Mucosa of stomach (tissue), 1 donor: ENCODE results near the gene KRTAP5-1.
A peak's percentile ranks its signal among the peaks of the same experiment; 100 is the strongest.

Experiments used
- H3K27me3 ChIP-seq: one replicate; pipeline ENCODE4 v1.7.0; 2013; ENCODE audit warnings: mild to moderate bottlenecking, low read length; ENCODE audit not compliant: control insufficient read depth, insufficient read depth
- H3K36me3 ChIP-seq: one replicate; pipeline ENCODE4 v1.7.0; 2013; ENCODE audit warnings: low read length; ENCODE audit not compliant: control insufficient read depth, insufficient read depth
- H3K4me1 ChIP-seq: one replicate; pipeline ENCODE4 v1.7.0; 2013; ENCODE audit warnings: mild to moderate bottlenecking, low read length; ENCODE audit not compliant: control insufficient read depth, insufficient read depth
- H3K4me3 ChIP-seq: one replicate; pipeline ENCODE4 v1.7.0; 2013; ENCODE audit warnings: low read length
- H3K9ac ChIP-seq: one replicate; pipeline ENCODE4 v1.7.0; 2013; ENCODE audit warnings: mild to moderate bottlenecking, low read length, moderate library complexity
- H3K9me3 ChIP-seq: one replicate; pipeline ENCODE4 v1.7.0; 2013; ENCODE audit warnings: mild to moderate bottlenecking, low read length, moderate library complexity; ENCODE audit not compliant: control insufficient read depth
- donor health status: Pancreatic carcinoma.

KRTAP5-1 gene

DNA sequence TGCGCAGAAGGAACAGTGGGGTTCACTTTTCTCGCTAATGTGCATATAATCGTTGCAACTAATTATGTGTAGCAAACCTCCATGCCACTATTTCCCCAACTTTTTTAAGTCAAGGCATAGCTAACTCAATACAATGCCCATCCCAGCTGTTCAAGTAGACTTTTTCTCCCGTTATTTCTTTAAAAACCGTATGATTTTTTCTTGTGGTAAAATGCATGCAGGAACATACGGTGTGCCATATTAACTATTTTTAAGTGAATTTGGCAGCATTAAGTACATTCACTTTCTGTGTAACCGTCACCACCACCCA lies 10.2 kb downstream of the KRTAP5-1 start:
- peaks cover 29% of the 10 kb centered on the region for H3K4me1 ChIP-seq
- no peaks in the 10 kb centered on the region for H3K9me3 ChIP-seq
- no peak overlapping the region for H3K4me3 ChIP-seq
- H3K36me3 ChIP-seq, result no peaks in the 10 kb centered on the region
- no peaks in the 10 kb centered on the region for H3K27me3 ChIP-seq
- H3K9ac ChIP-seq, result no peak overlapping the region

GRCh38 chr11:1574238-1574932 lies 10.7 kb downstream of the KRTAP5-1 start:
- H3K27me3 ChIP-seq, result no peaks in the 10 kb centered on the region
- peak overlapping the region; percentile 11 for H3K4me3 ChIP-seq
- H3K9ac ChIP-seq, result peak overlapping the region; percentile 84
- H3K4me1 ChIP-seq, result peaks cover 34% of the 10 kb centered on the region
- no peaks in the 10 kb centered on the region for H3K36me3 ChIP-seq
- no peaks in the 10 kb centered on the region for H3K9me3 ChIP-seq

- no peaks in the 10 kb centered on the region for H3K27me3 ChIP-seq
- no peaks in the 10 kb centered on the region for H3K9me3 ChIP-seq
- peak overlapping the region; percentile 84 for H3K9ac ChIP-seq
- peaks cover 39% of the 10 kb centered on the region for H3K4me1 ChIP-seq
- no peaks in the 10 kb centered on the region for H3K36me3 ChIP-seq
- peak overlapping the region; percentile 11 for H3K4me3 ChIP-seq
Measured at GRCh38 chr11:1573903-1574237, 11.2 kb downstream of the KRTAP5-1 start.

- Histone ChIP-seq H3K4me3 (peak overlapping the region; percentile 11), H3K27me3 (no peaks in the 10 kb centered on the region), H3K36me3 (no peaks in the 10 kb centered on the region), H3K9ac (peak overlapping the region; percentile 84), H3K4me1 (peaks cover 43% of the 10 kb centered on the region), H3K9me3 (no peaks in the 10 kb centered on the region)
Measured at GRCh38 chr11:1573077-1573902, 11.8 kb downstream of the KRTAP5-1 start.

- H3K9ac ChIP-seq, result peak within 1 kb of the TSS; percentile 84
- H3K4me1 ChIP-seq, result peaks cover 50% of the 10 kb centered on the region
- peak within 1 kb of the TSS; percentile 50 for H3K4me3 ChIP-seq
- no peaks in the 10 kb centered on the region for H3K9me3 ChIP-seq
- no peaks in the 10 kb centered on the region for H3K27me3 ChIP-seq
- H3K36me3 ChIP-seq, result no peaks in the 10 kb centered on the region
Measured at GRCh38 chr11:1572197-1573076, 12.6 kb downstream of the KRTAP5-1 start, which contains the start of gene DUSP8. TSS of gene DUSP8 (minus strand) at chr11:1572271. CDS start at chr11:1565826, 6,445 bp downstream.

GRCh38 chr11:1571760-1572196 lies 13.3 kb downstream of the KRTAP5-1 start:
- H3K9ac ChIP-seq, result peak overlapping the region; percentile 72

GRCh38 chr11:1570896-1571759 lies 14.0 kb downstream of the KRTAP5-1 start:
- H3K9me3 ChIP-seq, result no peaks in the 10 kb centered on the region
- H3K9ac ChIP-seq, result peak overlapping the region; percentile 72
- peaks cover 57% of the 10 kb centered on the region for H3K4me1 ChIP-seq
- H3K27me3 ChIP-seq, result no peaks in the 10 kb centered on the region
- no peaks in the 10 kb centered on the region for H3K36me3 ChIP-seq
- peak overlapping the region; percentile 50 for H3K4me3 ChIP-seq

More at GRCh38 chr11:1571760-1572196, 13.3 kb downstream of the KRTAP5-1 start:
- Histone ChIP-seq H3K4me3 (no peak overlapping the region), H3K36me3 (no peaks in the 10 kb centered on the region), H3K9me3 (no peaks in the 10 kb centered on the region), H3K4me1 (peaks cover 57% of the 10 kb centered on the region), H3K27me3 (no peaks in the 10 kb centered on the region)

GRCh38 chr11:1570531-1570895 lies 14.6 kb downstream of the KRTAP5-1 start:
- Histone ChIP-seq H3K27me3 (no peaks in the 10 kb centered on the region), H3K4me1 (peaks cover 57% of the 10 kb centered on the region), H3K36me3 (no peaks in the 10 kb centered on the region), H3K4me3 (no peak overlapping the region), H3K9ac (peak overlapping the region; percentile 72), H3K9me3 (no peaks in the 10 kb centered on the region)

GRCh38 chr11:1570001-1570453 lies 15.1 kb downstream of the KRTAP5-1 start:
- H3K4me3 ChIP-seq, result no peak overlapping the region
- H3K36me3 ChIP-seq, result no peaks in the 10 kb centered on the region
- no peak overlapping the region for H3K9ac ChIP-seq
- H3K4me1 ChIP-seq, result peaks cover 60% of the 10 kb centered on the region
- no peaks in the 10 kb centered on the region for H3K27me3 ChIP-seq
- no peaks in the 10 kb centered on the region for H3K9me3 ChIP-seq

DNA sequence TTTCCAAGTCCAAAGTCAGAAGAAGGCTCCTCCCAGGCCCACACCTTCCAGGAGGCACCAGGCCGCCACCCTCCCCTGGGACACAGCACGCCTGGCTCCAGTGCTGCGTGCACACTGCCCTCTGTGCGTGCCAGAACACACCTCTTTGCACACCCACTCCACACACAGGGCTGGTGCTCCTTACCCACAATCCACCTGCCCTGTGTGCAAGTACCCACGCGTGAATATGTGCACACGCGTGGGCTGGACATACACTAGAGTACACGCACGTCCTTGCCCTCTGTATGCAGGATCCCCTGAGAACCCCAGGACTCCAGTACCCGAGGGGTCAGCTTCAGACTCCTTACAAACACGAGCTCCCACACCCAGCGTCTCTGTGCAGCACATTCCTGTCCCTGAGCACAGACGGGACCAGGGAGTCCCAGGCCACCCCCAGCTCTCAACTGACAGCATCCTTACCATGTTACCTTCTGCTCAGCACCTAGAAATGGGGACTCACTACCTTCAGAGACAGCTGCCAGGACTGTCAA lies 15.8 kb downstream of the KRTAP5-1 start:
- Histone ChIP-seq H3K4me1 (peaks cover 67% of the 10 kb centered on the region), H3K9me3 (no peaks in the 10 kb centered on the region), H3K36me3 (no peaks in the 10 kb centered on the region), H3K4me3 (no peak overlapping the region), H3K27me3 (no peaks in the 10 kb centered on the region), H3K9ac (peak overlapping the region; percentile 47)

- peak overlapping the region; percentile 47 for H3K9ac ChIP-seq
- H3K27me3 ChIP-seq, result no peaks in the 10 kb centered on the region
Measured at GRCh38 chr11:1568441-1568911, 16.6 kb downstream of the KRTAP5-1 start.

More at GRCh38 chr11:1568441-1568911, 16.6 kb downstream of the KRTAP5-1 start:
- H3K4me1 ChIP-seq, result peaks cover 62% of the 10 kb centered on the region
- H3K4me3 ChIP-seq, result no peak overlapping the region
- H3K36me3 ChIP-seq, result peaks cover under 1% of the 10 kb centered on the region
- no peaks in the 10 kb centered on the region for H3K9me3 ChIP-seq
